Measurements from ENCODE around the gene VPS33B. TPM values are rescaled to one million over a fixed set of nuclear protein-coding genes. Genes with fewer than 3 reads are reported as not detected.

VPS33B gene
- total RNA-seq, 3 donors from 2014 or later (not counting 1 experiment from before 2014, with no cell fraction given) = 19.8 to 28.6 (median 24.9) TPM

GRCh38 chr15:90959028-90959595 lies 63.3 kb downstream of the VPS33B start:
- H3K27me3 Mint-ChIP-seq (ENCODE audit: low read depth in 2 of 2) = no peaks in the 10 kb centered on the region
- H3K27ac Mint-ChIP-seq = no peak overlapping the region
- H3K4me3 Mint-ChIP-seq = no peak overlapping the region
- no peaks in the 10 kb centered on the region for H3K36me3 Mint-ChIP-seq
- Histone ChIP-seq H3K4me1 (ENCODE audit: control insufficient read depth, insufficient read depth, low read length) (peaks cover 20% of the 10 kb centered on the region), H3K4me3 (ENCODE audit: low read length) (no peak overlapping the region), H3K36me3 (ENCODE audit: control insufficient read depth, insufficient read depth, low read length) (peaks cover 10% of the 10 kb centered on the region), H3K27ac (ENCODE audit: low read length) (no peak overlapping the region), H3K9me3 (ENCODE audit: control insufficient read depth, insufficient read depth, low read length) (no peaks in the 10 kb centered on the region), H3K27me3 (ENCODE audit: control insufficient read depth, insufficient read depth, low read length) (no peaks in the 10 kb centered on the region)
- H3K4me1 Mint-ChIP-seq = peaks cover 0 to 6% of the 10 kb centered on the region in 2 donors
- WGBS (ENCODE audit: insufficient coverage) = 91% methylated on average over 7 of the region's 8 CpGs
- ATAC-seq (no peak), DNase-seq (no peak)
- no peaks in the 10 kb centered on the region for H3K9me3 Mint-ChIP-seq
- TF ChIP-seq CTCF (IDR thresholded peaks at IDR 0.05) = no peak
- intact Hi-C loops (cut with micrococcal nuclease) = no loop called here

- TF ChIP-seq CTCF (IDR thresholded peaks at IDR 0.05) = no peak
- 98% methylated on average over 6 of the region's 6 CpGs for WGBS (ENCODE audit: insufficient coverage)
- Mint-ChIP-seq H3K27ac (no peak overlapping the region), H3K4me1 (peaks cover 0 to 10% of the 10 kb centered on the region in 2 donors), H3K9me3 (no peaks in the 10 kb centered on the region), H3K27me3 (ENCODE audit: low read depth in 2 of 2) (no peaks in the 10 kb centered on the region), H3K36me3 (no peaks in the 10 kb centered on the region), H3K4me3 (peak overlapping the region; percentile 47)
- no peak for ATAC-seq
- Histone ChIP-seq H3K27ac (ENCODE audit: low read length) (no peak overlapping the region), H3K4me3 (ENCODE audit: low read length) (no peak overlapping the region), H3K36me3 (ENCODE audit: control insufficient read depth, insufficient read depth, low read length) (peaks cover 21% of the 10 kb centered on the region), H3K27me3 (ENCODE audit: control insufficient read depth, insufficient read depth, low read length) (no peaks in the 10 kb centered on the region), H3K9me3 (ENCODE audit: control insufficient read depth, insufficient read depth, low read length) (no peaks in the 10 kb centered on the region), H3K4me1 (ENCODE audit: control insufficient read depth, insufficient read depth, low read length) (peaks cover 20% of the 10 kb centered on the region)
- no peak for DNase-seq
- intact Hi-C loops (cut with micrococcal nuclease) = loop anchor here (2.0 kb wide), 1 partner anchor 91 kb away; no protein-coding TSS in a partner anchor
These were observed 64.6 kb downstream of the VPS33B start for GRCh38 chr15:90957791-90958190.

GRCh38 chr15:90957031-90957790 lies 65.2 kb downstream of the VPS33B start:
- Mint-ChIP-seq H3K4me3 (peak overlapping the region; percentile 63), H3K27ac (no peak overlapping the region), H3K36me3 (no peaks in the 10 kb centered on the region), H3K27me3 (ENCODE audit: low read depth in 2 of 2) (no peaks in the 10 kb centered on the region), H3K9me3 (no peaks in the 10 kb centered on the region), H3K4me1 (peaks cover 0 to 10% of the 10 kb centered on the region in 2 donors)
- Histone ChIP-seq H3K27me3 (ENCODE audit: control insufficient read depth, insufficient read depth, low read length) (no peaks in the 10 kb centered on the region), H3K27ac (ENCODE audit: low read length) (no peak overlapping the region), H3K9me3 (ENCODE audit: control insufficient read depth, insufficient read depth, low read length) (no peaks in the 10 kb centered on the region), H3K4me1 (ENCODE audit: control insufficient read depth, insufficient read depth, low read length) (peaks cover 20% of the 10 kb centered on the region), H3K36me3 (ENCODE audit: control insufficient read depth, insufficient read depth, low read length) (peaks cover 23% of the 10 kb centered on the region), H3K4me3 (ENCODE audit: low read length) (peak overlapping the region; percentile 16)
- no peak for DNase-seq
- WGBS (ENCODE audit: insufficient coverage) = 75% methylated on average over 63 of the region's 63 CpGs
- TF ChIP-seq CTCF (IDR thresholded peaks at IDR 0.05) = no peak
- no peak for ATAC-seq
- intact Hi-C loops (cut with micrococcal nuclease) = loop anchor here (2.0 kb wide), 1 partner anchor 92 kb away; no protein-coding TSS in a partner anchor
